Right lobe of liver (tissue), 4 donors: ENCODE results near the gene TMEM17.

Experiments used
- POLR2A ChIP-seq: fragments of 450-650 bp; IDR thresholded peaks from one replicate; pipeline ENCODE4 v1.6.1; 2017; ENCODE audit warnings: antibody characterized with exemption, mild to moderate bottlenecking
- TF ChIP-seq, protein P1 (sequence below), 4 donors: fragments of 200-600 bp in 3 of 4; fragments of 450-650 bp in 1 of 4; IDR thresholded peaks; one replicate each; pipeline versions ENCODE4 v1.5.1 to v1.8.0; 2016 to 2022; ENCODE audit warnings: antibody characterized with exemption in 4 of 4, mild to moderate bottlenecking in 2 of 4
- donor health status: DM: no; HTN: no; CAD: no.
- donor health status: DM: no; HTN: no; CAD: no.
- donor health status: DM: no; HTN: yes; CAD: no.

DNA sequence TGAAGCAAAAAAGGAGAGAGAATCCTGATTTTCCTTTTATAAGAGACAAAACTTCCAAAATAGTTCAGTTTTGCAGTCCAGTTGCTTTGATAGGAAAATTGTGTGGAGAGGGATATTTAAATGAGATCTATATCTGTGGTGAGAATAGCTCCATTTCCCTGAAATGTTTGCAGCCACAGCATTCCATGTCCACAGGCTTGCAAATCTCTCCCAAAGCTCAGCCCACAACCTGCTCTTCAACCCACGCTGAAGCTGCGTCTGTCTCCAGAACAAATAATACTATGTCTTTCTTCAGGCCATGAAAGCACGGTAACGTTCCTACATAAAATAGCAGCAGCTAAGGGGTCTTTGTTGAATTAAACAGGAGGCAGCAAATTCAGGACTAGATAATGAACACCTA is 31.8 kb downstream of the TMEM17 start:
- TF ChIP-seq, protein P1, sequence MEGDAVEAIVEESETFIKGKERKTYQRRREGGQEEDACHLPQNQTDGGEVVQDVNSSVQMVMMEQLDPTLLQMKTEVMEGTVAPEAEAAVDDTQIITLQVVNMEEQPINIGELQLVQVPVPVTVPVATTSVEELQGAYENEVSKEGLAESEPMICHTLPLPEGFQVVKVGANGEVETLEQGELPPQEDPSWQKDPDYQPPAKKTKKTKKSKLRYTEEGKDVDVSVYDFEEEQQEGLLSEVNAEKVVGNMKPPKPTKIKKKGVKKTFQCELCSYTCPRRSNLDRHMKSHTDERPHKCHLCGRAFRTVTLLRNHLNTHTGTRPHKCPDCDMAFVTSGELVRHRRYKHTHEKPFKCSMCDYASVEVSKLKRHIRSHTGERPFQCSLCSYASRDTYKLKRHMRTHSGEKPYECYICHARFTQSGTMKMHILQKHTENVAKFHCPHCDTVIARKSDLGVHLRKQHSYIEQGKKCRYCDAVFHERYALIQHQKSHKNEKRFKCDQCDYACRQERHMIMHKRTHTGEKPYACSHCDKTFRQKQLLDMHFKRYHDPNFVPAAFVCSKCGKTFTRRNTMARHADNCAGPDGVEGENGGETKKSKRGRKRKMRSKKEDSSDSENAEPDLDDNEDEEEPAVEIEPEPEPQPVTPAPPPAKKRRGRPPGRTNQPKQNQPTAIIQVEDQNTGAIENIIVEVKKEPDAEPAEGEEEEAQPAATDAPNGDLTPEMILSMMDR (IDR thresholded peaks at IDR 0.05), result no peak
- no peak for TF ChIP-seq POLR2A
